ENCODE measurements around the gene RNF7. TPM values are rescaled to one million over a fixed set of nuclear protein-coding genes. Genes with fewer than 3 reads are reported as not detected.
"Not testable (repeated sequence)": the region's sequence is repeated elsewhere in the genome, so short reads cannot be mapped to it uniquely, and the experiment has no call there.

Gene RNF7
- total RNA-seq, 2 experiments from 2014 or later, result 68.8 to 72.9 TPM

DNA sequence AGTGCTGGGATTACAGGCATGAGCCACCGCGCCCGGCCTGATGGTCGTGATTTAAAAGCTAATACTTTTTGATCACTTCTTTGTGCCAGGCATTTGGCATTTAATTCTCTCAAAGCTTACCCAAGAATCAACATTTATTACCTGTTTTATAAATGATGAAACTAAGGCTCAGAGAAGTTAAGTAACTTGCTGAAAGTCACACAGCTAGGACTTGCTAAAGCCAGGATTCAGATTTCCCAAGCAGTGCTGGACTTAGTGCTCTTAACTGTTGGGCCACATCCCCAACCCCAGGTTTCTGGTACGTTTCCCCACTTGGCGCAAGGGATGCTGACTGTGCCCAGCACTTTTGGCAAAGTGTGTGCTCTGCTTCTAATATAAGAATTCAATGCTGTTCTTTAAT, 35.6 kb downstream of the RNF7 start:
- ChIA-PET CTCF (no interaction called here), POLR2A (interaction anchor here (0.9 kb wide), 1 partner anchor 135 kb away, joined by 3 read pairs; no protein-coding TSS in a partner anchor)
- no peak overlapping the region for H3K4me3 Mint-ChIP-seq
- peaks cover 5% of the 10 kb centered on the region for H3K4me1 Mint-ChIP-seq
- H3K9me3 Mint-ChIP-seq, result no peaks in the 10 kb centered on the region
- no peaks in the 10 kb centered on the region for H3K27me3 Mint-ChIP-seq
- no peaks in the 10 kb centered on the region for H3K36me3 Mint-ChIP-seq (ENCODE audit: low read depth)
- H3K27ac Mint-ChIP-seq, result no peak overlapping the region
- DNase-seq, result no peak

DNA sequence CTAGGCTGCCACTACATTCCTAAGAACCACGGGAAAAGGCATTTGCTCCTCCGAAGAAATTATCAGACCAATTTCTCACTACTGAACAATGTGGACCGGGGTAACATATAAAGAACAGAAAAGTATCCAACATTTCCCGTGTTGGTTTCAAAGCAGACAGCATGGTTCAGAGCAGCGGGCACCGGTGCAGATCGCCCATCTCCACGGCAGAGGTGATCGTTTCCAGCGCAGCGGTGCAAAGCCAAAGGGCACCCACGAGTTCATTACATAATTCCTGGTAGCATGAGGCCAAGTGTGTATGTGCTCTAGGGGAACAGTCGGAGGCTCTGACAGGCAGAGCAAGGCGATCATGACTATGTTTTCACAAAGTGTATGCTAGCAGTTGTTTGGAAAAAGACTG, 38.3 kb downstream of the RNF7 start:
- no peaks in the 10 kb centered on the region for H3K27me3 Mint-ChIP-seq
- no peaks in the 10 kb centered on the region for H3K36me3 Mint-ChIP-seq (ENCODE audit: low read depth)
- POLR2A ChIA-PET, result no interaction called here
- H3K27ac Mint-ChIP-seq, result no peak overlapping the region
- CTCF ChIA-PET, result no interaction called here
- H3K4me3 Mint-ChIP-seq, result no peak overlapping the region
- H3K9me3 Mint-ChIP-seq, result no peaks in the 10 kb centered on the region
- no peaks in the 10 kb centered on the region for H3K4me1 Mint-ChIP-seq
- DNase-seq, result no peak

DNA sequence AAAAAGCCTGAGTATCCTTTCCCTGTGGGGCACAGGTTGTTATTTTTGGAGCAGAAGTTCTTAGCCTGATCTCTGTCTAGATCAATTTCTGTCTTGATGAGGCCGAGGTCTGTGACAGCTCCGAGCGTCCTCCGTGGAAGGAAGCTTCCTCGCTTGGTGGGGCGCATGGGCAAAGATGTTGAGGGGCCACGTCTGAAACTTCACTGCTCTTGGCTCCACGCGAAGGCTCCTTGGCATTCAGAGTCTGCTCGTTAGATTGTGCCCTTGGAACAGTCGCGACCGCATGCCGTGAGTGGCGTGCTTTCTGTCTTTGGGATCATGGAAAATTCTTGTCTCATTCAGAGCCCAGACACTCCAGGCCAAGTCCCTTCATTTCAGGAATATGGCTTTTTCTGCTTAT, 38.8 kb downstream of the RNF7 start:
- Mint-ChIP-seq H3K27ac (no peak overlapping the region), H3K4me1 (no peaks in the 10 kb centered on the region), H3K36me3 (ENCODE audit: low read depth) (no peaks in the 10 kb centered on the region), H3K4me3 (no peak overlapping the region), H3K27me3 (no peaks in the 10 kb centered on the region), H3K9me3 (no peaks in the 10 kb centered on the region)
- CTCF ChIA-PET, result interaction anchor here (0.6 kb wide), 1 partner anchor 696 kb away, joined by 5 read pairs; no protein-coding TSS in a partner anchor
- POLR2A ChIA-PET, result no interaction called here
- DNase-seq, result no peak

DNA sequence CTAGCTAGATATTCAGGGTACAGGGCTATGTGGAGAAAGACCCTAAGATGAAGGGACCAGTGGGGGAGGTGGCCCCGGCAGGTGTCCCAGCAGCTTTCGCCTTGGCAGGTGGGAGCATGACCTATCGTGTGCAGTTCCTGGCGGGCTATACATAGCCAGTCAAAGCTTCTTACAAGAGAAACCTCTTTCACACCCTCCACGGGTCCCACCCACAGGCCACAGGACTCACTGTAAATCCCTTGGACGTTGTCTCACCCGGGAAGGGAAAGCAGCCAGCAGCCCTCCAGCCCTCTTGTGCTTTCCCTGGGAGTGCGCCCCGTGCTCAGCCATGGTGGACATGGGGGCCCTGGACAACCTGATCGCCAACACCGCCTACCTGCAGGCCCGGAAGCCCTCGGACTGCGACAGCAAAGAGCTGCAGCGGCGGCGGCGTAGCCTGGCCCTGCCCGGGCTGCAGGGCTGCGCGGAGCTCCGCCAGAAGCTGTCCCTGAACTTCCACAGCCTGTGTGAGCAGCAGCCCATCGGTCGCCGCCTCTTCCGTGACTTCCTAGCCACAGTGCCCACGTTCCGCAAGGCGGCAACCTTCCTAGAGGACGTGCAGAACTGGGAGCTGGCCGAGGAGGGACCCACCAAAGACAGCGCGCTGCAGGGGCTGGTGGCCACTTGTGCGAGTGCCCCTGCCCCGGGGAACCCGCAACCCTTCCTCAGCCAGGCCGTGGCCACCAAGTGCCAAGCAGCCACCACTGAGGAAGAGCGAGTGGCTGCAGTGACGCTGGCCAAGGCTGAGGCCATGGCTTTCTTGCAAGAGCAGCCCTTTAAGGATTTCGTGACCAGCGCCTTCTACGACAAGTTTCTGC, 40.1 kb downstream of the RNF7 start:
- Mint-ChIP-seq H3K4me3 (no peak overlapping the region), H3K4me1 (no peaks in the 10 kb centered on the region), H3K27ac (no peak overlapping the region), H3K36me3 (ENCODE audit: low read depth) (no peaks in the 10 kb centered on the region), H3K9me3 (no peaks in the 10 kb centered on the region), H3K27me3 (no peaks in the 10 kb centered on the region)
- POLR2A ChIA-PET, result no interaction called here
- CTCF ChIA-PET, result interaction anchor here (0.5 kb wide), 1 partner anchor 40 kb away, joined by 3 read pairs; the partner anchor contains the start of gene RNF7
- DNase-seq, result no peak

DNA sequence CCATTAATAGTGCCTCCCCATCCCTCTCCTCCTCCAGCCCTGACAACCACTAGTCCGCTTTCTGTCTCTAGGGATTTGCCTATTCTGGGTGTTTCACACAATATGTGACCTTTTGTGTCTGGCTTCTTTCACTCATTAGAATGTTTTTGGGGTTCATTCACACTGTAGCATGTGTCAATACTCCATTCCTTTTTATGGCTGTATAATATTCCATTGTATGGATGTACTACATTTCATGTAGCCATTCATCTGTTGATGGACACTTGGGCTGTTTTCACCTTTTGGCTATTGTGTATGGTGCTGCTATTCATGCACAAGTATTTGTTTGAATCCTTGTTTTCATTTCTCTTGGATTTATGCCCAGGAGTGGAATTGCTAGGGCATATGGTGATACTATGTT, 41.6 kb downstream of the RNF7 start:
- H3K4me3 Mint-ChIP-seq, result no peak overlapping the region
- H3K27ac Mint-ChIP-seq, result no peak overlapping the region
- no peaks in the 10 kb centered on the region for H3K27me3 Mint-ChIP-seq
- no peaks in the 10 kb centered on the region for H3K4me1 Mint-ChIP-seq
- DNase-seq, result no peak
- ChIA-PET CTCF (interaction anchor here (0.6 kb wide), 1 partner anchor 1863 kb away, joined by 3 read pairs; no protein-coding TSS in a partner anchor), POLR2A (no interaction called here)
- no peaks in the 10 kb centered on the region for H3K36me3 Mint-ChIP-seq (ENCODE audit: low read depth)
- no peaks in the 10 kb centered on the region for H3K9me3 Mint-ChIP-seq

DNA sequence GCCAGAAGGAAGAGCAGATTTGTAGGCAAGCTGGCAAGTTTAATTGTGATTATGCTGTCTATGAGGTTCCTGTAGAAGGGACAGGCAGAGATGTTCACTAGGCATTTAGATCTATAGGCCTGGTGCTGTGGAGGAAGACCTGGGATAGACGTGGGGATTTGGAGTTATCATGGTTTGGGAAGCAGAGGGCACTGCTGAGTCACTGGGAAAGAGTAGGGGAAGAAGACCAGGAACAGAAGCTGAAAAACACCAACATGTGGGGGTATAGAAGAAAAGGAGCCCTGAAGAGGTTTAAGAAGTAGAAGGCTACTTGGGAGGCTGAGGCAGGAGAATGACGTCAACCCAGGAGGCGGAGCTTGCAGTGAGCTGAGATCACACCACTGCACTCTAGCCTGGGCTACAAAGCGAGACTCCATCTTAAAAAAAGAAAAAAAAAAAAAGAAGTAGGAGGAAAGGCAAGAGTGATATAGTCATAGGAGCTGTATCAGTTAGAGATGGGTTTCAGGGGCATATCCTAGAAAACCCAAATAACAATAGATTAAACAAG, 44.4 kb downstream of the RNF7 start:
- H3K4me1 Mint-ChIP-seq, result no peaks in the 10 kb centered on the region
- H3K4me3 Mint-ChIP-seq, result no peak overlapping the region
- ChIA-PET CTCF (interaction anchor here (1.1 kb wide), 1 partner anchor 93 kb away, joined by 3 read pairs; no protein-coding TSS in a partner anchor), POLR2A (no interaction called here)
- no peak for DNase-seq
- no peak overlapping the region for H3K27ac Mint-ChIP-seq
- H3K36me3 Mint-ChIP-seq (ENCODE audit: low read depth), result no peaks in the 10 kb centered on the region
- H3K27me3 Mint-ChIP-seq, result no peaks in the 10 kb centered on the region
- H3K9me3 Mint-ChIP-seq, result no peaks in the 10 kb centered on the region

DNA sequence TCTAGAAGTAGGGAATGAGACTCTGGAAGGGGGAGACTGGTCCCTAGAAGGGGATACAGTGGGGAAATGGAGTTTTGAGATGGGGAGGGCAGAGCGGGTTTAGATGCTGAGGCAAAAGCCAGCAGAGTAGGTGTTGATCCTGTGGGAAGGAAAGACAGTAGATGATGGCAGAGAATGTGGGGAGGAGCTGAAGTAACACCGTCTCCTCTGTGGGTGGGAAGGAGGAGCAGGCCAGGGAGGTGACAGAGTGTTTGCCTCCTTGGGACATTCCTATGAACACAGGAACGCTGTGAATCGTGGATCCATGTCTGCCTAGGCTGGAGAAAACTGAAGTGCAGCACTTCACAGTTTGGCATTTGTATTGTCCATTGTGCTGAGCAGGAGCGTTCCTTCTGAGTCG, 45.5 kb downstream of the RNF7 start:
- POLR2A ChIA-PET, result interaction anchor here (1.2 kb wide), 1 partner anchor 14 kb away, joined by 3 read pairs; no protein-coding TSS in a partner anchor
- Mint-ChIP-seq H3K4me3 (no peak overlapping the region), H3K9me3 (no peaks in the 10 kb centered on the region), H3K4me1 (no peaks in the 10 kb centered on the region), H3K36me3 (ENCODE audit: low read depth) (no peaks in the 10 kb centered on the region), H3K27ac (no peak overlapping the region), H3K27me3 (no peaks in the 10 kb centered on the region)
- CTCF ChIA-PET, result no interaction called here
- no peak for DNase-seq

DNA sequence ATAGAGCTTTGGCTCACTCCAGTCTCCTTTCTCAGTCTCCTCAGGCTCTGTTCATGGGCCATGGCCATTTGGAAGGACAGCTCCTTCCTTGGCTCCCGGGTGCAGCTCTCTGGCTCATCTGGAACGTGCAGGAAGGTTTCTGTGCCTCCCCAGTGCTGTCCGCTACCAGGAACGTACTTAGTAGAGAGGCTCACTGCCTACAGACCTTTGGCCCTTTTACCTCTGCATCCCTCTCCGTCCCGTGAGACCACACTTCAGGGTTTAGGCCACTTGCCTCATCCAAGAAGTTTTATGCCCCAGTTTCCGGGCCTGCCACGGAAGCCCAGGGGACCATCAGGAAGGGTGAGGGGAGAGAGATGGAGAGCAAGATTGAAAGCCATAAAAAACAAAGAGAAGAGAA, 46.0 kb downstream of the RNF7 start:
- ChIA-PET POLR2A (interaction anchor here (1.2 kb wide), 1 partner anchor 13 kb away, joined by 3 read pairs; no protein-coding TSS in a partner anchor), CTCF (no interaction called here)
- H3K36me3 Mint-ChIP-seq (ENCODE audit: low read depth), result no peaks in the 10 kb centered on the region

DNA sequence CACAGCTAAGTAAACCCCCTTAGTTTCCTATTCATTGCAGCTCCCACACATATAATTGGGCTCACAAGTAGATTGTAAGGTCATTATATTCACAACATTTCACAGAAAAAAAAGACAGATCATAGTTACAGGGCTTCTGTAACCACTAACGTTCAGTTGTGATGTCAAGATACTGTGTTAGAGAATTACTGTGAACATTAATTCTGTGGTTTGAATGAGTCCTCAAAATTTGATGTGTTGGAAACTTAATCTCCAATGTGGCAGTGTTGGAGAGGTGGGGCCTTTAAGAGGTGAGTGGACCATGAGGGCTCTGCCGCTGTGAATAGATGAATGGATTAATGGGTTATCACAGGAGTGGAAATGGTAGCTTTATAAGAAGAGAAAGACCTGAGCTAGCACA, 46.4 kb downstream of the RNF7 start:
- H3K9me3 Mint-ChIP-seq, result no peaks in the 10 kb centered on the region
- no peak for DNase-seq
- POLR2A ChIA-PET, result interaction anchor here (1.2 kb wide), 1 partner anchor 13 kb away, joined by 3 read pairs; no protein-coding TSS in a partner anchor
- no peak overlapping the region for H3K27ac Mint-ChIP-seq
- H3K4me3 Mint-ChIP-seq, result no peak overlapping the region
- no peaks in the 10 kb centered on the region for H3K36me3 Mint-ChIP-seq (ENCODE audit: low read depth)
- CTCF ChIA-PET, result no interaction called here
- H3K4me1 Mint-ChIP-seq, result no peaks in the 10 kb centered on the region
- no peaks in the 10 kb centered on the region for H3K27me3 Mint-ChIP-seq

More for the DNA sequence above, 46.0 kb downstream of the RNF7 start:
- DNase-seq, result no peak
- Mint-ChIP-seq H3K9me3 (no peaks in the 10 kb centered on the region), H3K4me1 (no peaks in the 10 kb centered on the region), H3K27ac (no peak overlapping the region), H3K4me3 (no peak overlapping the region), H3K27me3 (no peaks in the 10 kb centered on the region)

DNA sequence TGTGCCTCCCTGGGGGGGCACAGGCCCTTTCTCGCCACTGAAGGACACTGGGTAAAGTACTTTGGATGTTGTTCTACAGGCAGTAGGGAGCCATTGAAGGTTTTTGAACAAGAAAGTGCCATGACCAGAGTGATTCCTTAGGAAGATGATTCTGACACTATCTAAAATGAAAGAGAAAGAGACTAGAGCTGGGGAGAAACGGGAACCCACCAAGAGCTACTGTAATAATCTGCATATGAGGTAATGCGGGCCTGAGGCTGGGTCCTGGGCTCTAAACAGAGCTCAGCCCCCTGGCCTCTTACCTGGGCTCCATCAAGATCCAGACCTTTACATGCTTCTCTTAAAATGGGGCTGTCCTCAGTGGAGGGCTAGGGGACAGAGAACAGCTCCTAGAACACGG, 50.1 kb downstream of the RNF7 start:
- H3K4me3 Mint-ChIP-seq, result no peak overlapping the region

DNA sequence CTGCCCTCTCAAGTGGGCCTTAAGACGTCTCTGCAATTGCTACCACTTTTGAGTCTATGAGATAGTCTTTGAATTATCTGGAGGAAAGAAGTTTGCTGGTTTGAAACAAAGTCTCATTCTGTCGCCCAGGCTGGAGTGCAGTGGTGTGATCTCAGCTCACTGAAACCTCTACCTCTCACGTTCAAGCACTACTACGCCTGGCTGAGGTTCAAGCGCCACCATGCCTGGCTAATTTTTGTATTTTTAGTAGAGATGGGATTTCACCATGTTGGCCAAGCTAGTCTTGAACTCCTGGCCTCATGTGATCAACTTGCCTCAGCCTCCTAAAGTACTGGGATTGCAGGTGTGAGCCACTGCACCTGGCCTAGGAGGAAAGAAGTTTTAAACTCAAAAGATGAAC, 50.7 kb downstream of the RNF7 start:
- not testable (repeated sequence) for DNase-seq; H3K4me1 Mint-ChIP-seq; H3K9me3 Mint-ChIP-seq; H3K4me3 Mint-ChIP-seq; H3K27me3 Mint-ChIP-seq; H3K36me3 Mint-ChIP-seq (ENCODE audit: low read depth); H3K27ac Mint-ChIP-seq
- ChIA-PET CTCF (interaction anchor here (1.4 kb wide), 1 partner anchor 50 kb away, joined by 4 read pairs; the partner anchor contains the start of gene RNF7), POLR2A (interaction anchor here (0.8 to 1.0 kb wide), 2 partner anchors 8 to 9 kb away, joined by 3 to 5 read pairs; no protein-coding TSS in a partner anchor)

More for the DNA sequence above, 50.1 kb downstream of the RNF7 start:
- ChIA-PET CTCF (interaction anchor here (1.4 kb wide), 1 partner anchor 50 kb away, joined by 4 read pairs; the partner anchor contains the start of gene RNF7), POLR2A (interaction anchor here (0.8 to 1.0 kb wide), 2 partner anchors 8 to 9 kb away, joined by 3 to 5 read pairs; no protein-coding TSS in a partner anchor)
- Mint-ChIP-seq H3K9me3 (no peaks in the 10 kb centered on the region), H3K4me1 (no peaks in the 10 kb centered on the region), H3K27me3 (no peaks in the 10 kb centered on the region), H3K36me3 (ENCODE audit: low read depth) (no peaks in the 10 kb centered on the region), H3K27ac (no peak overlapping the region)
- no peak for DNase-seq

DNA sequence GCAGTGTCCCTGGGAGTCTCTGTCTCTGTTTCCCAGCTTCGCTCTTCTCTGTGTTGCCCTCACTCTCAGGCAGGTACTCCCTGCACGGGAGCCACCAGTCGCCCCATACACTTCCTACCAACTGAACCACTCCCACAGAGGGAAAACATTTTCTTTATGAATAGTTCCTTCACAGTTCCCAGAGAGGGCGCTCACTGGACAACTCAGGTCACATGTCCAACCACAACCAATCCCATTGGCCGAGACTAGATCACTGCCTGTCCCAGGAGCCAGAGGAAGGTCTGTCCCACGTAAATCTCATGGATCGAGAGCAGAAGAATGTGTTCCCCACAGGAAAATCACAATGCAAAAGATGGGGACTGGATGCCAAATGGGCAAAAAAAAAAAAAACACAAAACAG, 51.2 kb downstream of the RNF7 start:
- POLR2A ChIA-PET, result no interaction called here
- H3K4me3 Mint-ChIP-seq, result no peak overlapping the region
- no peaks in the 10 kb centered on the region for H3K36me3 Mint-ChIP-seq (ENCODE audit: low read depth)
- CTCF ChIA-PET, result interaction anchor here (0.5 kb wide), 1 partner anchor 51 kb away, joined by 4 read pairs; the partner anchor contains the start of gene RNF7
- H3K27ac Mint-ChIP-seq, result no peak overlapping the region
- no peaks in the 10 kb centered on the region for H3K9me3 Mint-ChIP-seq
- no peaks in the 10 kb centered on the region for H3K27me3 Mint-ChIP-seq
- H3K4me1 Mint-ChIP-seq, result peaks cover 2% of the 10 kb centered on the region
- no peak for DNase-seq

DNA sequence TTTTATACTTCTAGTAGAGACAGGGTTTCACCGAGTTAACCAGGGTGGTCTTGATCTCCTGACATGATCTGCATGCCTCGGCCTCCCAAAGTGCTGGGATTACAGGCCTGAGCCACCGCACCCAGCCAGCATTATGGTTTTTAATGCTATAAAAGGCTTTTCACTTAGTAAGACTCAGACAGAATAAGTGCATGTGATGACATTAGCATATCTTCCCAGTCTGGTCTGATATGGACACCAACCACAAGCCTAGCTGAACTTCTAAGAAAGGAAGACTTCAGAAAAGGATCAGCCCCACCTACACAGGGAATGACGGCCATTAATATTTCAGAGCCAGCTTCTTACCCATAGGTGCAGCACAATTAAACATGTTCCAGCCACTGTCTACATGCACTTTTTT, 52.1 kb downstream of the RNF7 start:
- Mint-ChIP-seq H3K36me3 (ENCODE audit: low read depth) (no peaks in the 10 kb centered on the region), H3K27ac (no peak overlapping the region), H3K4me1 (peaks cover 9% of the 10 kb centered on the region), H3K4me3 (no peak overlapping the region), H3K27me3 (no peaks in the 10 kb centered on the region), H3K9me3 (no peaks in the 10 kb centered on the region)
- ChIA-PET POLR2A (no interaction called here), CTCF (no interaction called here)
- no peak for DNase-seq
